HG03520 (cell line): ENCODE data around the gene CEACAM19.
"Not testable (repeated sequence)": the region's sequence is repeated elsewhere in the genome, so short reads cannot be mapped to it uniquely, and the experiment has no call there.

Source experiments
- ATAC-seq: cut with Tn5 transposase; IDR thresholded peaks from one replicate; pipeline ENCODE4 v1.9.1; 2021; ENCODE audit warnings: mild to moderate bottlenecking, moderate library complexity; ENCODE audit not compliant: unreplicated experiment

CEACAM19 gene

DNA sequence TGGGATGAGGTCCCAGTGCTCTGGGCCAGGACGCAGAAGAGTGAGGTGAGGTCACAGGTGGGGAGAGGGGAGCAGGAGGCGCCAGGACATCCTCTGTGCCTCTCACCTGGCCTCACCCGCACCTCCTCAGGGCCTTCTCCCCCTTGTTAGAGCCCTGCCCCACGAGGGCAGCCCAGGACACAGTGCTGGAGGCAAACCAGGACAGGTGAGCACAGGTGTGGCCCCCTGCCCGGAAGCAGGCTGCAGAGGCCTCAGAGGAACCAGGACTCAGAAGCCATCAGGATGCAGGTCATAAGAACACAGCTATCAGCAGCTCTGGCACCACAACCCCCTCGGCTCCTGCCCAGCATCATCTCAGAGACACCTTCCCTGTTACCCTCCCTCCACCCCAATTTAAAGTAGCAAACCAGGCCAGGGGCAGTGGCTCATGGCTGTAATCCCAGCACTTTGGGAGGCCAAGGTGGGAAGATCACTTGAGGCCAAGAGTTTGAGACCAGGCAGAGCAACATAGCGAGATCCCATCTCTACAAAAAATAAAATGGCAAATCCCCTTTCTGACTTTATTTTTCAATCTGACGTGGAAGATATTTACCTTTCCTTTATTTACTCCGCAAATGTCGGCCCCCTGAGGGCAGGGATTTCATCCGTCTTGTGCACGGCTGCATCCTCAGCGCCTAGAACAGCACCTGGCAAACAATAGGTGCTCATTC lies 27.4 kb downstream of the CEACAM19 start, which contains the start of gene CEACAM16:
Gene CEACAM16, plus strand, starts transcription at position 660 of the 710 bp plus-strand sequence. CDS start 2,306 bp downstream, outside the sequence.
- ATAC-seq = no peak

DNA sequence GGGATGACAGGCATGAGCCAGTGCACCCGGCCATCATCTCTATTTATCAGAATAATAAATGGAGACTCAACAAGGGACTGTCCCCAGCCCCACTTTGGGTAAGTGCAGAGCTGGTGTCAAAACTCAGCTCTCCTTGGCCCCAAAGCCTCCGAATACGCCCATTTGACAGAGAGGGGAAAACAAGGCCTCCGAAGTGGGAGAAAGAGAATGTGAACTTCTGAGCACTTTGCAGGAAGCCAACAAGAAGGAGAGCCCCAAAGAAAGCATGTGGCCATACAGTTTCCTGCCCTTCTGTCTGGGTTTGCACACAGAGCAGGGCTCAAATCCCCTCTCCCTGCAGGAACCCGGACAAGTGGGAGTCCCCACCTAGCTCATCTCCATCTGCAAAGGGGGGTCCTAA lies 29.3 kb downstream of the CEACAM19 start:
- ATAC-seq = no peak

DNA sequence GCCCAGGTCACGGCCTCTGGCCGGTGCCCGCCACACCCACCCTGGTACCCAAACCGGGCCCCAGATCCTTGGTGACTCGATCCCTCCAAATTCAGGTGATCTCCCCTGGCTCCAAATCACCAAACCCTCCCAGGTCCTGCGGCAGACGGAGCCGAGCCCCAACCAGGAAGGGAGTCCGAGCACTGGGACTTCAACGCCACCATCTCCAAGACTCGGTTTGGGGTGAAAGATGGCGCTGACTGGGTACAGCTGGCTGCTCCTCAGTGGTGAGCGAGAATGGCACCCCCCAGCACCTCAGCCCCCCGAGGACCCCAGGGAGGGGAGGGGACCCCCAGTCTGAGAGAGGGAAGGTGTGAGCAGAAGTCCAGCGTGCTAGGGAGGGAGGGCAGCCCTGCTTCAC lies 29.9 kb downstream of the CEACAM19 start:
- no peak for ATAC-seq

DNA sequence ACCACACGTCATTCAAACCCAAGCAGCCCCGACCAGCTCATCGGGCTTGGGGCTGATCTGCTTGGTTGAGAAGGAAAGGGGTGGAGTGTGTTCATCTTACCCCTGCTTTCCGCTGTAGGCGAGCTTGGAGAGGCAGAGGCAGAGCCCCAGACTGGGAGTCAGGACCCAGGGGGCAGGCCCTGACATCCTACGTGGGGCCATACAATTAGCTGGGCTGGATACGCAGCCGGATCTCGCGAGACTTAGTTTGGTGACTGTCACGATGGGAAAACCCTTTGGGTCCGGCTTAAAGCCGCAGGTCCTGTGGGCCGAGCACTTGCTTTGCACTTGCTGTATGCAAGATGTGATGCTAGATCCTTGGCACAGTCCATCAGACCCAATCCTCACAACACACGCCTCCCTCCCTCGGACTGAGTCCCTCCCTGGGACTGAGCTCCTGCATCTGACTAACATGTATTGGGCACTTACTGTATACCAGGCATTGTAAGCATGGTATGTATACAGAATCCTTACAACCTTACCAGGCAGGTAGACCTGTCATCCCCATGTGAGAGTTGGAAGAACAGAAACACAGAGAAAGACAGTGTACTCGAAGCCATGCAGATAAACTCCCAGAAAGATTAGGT lies 31.4 kb downstream of the CEACAM19 start:
- no peak for ATAC-seq

DNA sequence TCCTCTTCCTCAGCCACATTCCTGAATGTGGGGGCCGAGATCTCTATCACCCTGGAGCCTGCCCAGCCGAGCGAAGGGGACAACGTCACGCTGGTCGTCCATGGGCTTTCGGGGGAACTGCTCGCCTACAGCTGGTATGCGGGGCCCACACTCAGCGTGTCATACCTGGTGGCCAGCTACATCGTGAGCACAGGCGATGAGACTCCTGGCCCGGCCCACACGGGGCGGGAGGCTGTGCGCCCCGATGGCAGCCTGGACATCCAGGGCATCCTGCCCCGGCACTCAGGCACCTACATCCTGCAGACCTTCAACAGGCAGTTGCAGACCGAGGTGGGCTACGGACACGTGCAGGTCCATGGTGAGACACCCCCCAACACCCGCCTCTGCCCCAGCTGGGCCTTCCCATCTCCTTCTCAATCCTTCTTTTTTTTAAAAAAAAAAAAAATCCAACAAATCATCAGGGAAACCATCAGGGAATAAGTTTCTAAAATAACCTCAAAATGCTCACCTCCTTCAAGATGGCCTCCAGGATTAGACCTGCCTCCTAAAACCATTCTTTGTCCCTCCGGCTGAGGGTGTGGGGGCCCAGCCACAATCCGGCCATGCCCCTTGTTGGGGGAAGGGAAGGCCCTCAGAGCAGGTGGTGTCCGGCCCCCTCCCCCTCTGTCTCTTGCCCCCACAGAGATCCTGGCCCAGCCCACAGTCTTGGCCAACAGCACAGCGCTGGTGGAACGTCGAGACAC lies 32.2 kb downstream of the CEACAM19 start:
- ATAC-seq = no peak

DNA sequence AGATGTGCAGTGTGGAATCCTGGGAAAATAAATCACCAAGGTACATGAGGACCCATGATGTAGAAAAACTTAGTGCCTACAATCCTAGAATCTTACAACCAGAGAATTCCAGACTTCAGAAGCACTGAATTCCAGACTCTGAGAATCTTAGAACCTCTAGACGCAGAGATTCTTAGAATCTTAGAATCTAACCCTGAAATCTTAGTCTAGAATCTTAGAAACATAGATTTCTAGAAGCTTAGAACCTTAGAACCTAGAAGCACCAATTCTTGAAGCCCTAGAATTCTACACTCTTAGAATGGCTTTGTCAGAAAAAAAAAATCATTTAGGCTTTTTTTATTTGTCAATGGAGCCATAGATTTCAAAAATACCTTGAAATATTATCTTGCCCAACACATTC lies 33.7 kb downstream of the CEACAM19 start:
- ATAC-seq = no peak

DNA sequence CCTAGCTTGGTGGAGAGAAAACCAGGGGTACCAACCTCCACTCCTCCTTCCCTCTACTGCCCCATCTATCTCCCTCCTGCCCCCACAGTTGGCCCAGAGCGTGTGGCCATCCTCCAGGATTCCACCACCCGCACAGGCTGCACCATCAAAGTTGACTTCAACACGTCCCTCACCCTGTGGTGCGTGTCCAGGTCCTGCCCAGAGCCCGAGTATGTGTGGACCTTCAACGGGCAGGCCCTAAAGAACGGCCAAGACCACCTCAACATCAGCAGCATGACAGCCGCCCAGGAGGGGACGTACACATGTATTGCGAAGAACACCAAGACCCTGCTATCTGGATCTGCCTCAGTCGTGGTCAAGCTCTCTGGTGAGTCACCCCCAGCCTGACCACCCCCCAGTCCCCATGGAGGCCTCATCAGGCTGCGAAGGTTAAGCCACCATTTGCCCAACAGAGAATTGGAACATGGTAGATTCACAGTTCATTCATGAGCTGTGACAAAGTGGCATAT lies 34.3 kb downstream of the CEACAM19 start:
- no peak for ATAC-seq

DNA sequence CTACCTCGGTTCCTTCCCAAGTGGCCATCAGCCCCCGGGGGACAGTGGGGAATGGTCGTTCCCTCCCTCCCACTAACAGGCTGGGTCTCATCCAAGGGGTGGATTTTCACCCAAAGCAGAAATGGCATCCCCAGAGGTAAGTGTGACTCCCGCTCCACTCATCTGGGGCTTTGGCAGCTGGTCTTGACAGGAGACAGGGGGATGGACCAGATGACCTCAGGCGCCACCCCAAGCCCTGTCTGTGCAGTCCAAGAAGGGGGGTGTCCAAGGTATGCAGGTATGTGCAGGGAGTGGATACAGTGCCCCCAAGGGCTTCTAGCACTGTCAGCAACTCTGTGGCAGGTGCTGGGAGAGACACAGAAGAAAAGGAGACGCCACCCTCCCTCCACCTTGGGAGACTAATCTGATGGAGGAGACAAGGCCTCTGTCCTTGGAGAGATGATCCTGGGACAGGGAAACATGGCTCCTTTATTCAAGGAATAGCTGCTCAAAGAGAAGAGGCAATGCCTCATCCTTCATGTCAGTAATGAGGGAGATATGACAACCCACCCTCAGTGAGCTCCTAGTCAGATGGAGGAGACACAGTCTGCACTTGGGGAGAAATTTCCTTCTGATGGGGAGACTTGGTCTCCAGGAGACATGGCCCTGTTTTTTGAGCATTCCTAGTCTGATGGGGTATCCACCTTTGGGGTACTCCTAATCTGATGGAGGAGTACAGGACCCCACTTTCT lies 35.4 kb downstream of the CEACAM19 start:
- ATAC-seq = no peak

DNA sequence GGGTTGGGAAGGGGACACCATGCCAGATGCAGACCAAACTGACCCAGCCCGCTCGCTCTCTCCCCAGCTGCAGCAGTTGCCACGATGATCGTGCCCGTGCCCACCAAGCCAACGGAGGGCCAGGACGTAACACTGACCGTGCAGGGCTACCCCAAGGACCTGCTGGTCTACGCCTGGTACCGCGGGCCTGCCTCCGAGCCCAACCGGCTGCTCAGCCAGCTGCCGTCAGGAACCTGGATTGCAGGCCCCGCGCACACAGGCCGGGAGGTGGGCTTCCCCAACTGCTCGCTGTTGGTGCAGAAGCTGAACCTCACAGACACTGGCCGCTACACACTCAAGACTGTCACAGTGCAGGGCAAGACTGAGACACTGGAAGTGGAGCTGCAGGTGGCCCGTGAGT lies 36.5 kb downstream of the CEACAM19 start:
- no peak for ATAC-seq

DNA sequence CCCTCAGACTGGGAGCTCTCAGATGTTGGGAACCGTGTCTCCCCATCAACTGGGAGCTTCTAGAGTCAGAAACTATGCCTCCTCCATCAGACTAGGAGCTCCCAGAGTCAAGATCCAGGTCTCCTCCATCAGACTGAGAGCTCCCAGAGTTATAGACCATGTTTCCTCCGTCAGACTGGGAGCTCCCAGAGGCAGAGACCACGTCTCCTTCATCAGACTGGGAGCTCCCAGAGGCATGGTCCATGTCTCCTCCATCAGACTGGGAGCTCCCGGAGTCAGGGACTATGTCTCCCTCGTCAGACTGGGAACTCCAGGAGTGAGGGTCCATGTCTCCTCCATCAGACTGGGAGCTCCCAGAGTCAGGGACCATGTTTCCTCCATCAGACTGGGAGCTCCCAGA lies 37.7 kb downstream of the CEACAM19 start:
- no peak for ATAC-seq

DNA sequence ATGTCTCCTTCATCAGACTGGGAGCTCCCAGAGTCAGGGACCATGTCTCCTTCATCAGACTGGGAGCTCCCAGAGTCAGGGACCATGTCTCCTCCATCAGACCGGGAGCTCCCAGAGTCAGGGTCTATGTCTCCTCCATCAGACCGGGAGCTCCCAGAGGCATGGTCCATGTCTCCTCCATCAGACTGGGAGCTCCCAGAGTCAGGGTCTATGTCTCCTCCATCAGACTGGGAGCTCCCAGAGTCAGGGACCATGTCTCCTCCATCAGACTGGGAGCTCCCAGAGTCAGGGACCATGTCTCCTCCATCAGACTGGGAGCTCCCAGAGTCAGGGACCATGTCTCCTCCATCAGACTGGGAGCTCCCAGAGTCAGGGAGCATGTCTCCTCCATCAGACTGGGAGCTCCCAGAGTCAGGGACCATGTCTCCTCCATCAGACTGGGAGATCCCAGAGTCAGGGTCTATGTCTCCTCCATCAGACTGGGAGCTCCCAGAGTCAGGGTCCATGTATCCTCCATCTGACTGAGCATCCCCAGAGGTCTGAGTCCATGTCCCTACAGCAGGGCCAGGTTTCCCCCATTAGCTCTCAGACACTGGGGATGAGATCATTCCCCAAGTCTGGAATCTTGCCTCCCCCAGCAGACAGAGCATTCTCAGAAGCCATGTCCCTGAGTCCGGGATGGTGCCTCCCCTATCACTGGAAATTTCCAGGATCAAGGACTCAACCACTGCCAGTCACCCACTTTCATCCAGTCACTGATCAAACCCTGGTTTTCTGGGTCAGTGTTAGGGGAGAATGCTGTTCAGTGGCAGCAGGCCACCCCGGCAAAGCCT lies 38.4 kb downstream of the CEACAM19 start:
- ATAC-seq = not testable (repeated sequence)

DNA sequence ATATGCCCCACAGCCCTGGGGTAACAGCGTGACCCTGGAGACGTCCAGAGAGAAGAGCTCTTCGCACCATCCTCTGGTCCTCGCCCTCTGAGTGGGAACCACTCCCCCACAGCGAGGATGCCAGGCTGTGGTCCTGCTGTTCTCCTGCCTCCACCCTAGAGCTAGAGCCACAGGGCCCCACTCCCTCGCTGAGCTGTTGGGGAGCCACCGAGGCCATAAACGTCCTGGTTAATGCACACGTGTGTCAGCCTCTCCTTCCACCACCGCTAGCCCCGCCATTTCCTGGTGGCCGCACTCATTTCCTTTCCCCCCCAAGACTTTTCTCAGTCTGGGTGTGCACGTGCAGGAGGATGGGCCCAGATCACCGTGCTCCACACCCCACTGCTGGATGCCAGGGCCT lies 39.2 kb downstream of the CEACAM19 start:
- ATAC-seq = no peak

DNA sequence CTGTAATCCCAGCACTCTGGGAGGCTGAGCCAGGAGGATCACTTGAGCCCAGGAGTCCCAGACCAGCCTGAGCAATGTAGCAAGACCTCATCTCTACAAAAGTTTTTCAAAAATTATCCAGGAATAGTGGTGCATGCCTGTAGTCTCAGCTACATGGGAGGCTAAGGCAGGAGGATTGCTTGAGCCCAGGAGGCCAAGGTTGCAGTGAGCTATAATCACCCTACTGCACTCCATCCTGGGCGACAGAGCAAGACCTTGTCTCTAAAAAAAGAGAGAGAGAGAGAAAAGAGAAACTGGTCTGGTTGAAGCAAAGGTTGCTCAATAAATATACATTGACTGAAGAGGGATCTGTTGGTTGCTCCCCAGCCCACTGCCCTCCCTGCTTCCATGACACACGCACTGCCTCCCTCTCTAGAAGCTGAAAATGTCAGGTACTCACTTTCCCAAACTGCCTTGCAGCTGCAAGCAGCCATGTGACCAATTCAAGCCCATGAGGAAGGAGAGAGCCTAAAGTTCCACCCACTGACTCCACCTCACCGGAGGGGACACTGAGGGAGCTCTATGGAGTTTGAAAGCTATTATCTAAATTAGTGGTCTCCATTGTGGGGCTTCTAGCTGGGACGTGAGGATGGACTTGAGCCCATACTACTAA lies 41.7 kb downstream of the CEACAM19 start:
- no peak for ATAC-seq

DNA sequence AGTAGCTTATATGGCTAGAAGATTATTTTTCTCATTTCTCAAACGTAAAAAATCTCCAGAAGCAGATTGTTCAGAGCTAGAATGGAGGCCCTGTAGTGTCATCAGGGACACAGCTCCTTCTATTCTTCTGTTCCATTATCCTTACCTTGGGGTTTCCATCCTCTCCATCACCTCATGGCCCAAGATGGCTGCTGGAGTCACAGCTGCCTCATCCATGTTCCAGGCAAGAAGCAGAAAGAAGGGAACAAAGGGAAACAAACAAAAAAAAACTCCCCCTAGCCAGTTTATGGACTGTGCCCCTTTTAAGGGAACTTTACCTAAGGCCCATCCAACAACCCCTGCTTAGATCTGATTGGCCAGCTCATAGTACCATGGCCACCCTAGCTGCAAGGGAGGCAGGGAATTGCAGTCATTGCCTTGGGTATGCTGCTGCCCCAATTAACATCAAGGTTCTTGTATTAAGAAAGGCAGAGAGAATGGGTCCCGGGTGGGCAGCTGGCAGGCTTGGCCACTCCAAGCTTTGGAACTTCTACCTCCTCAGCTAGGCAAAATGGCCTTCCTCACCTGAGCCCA lies 43.4 kb downstream of the CEACAM19 start:
- no peak for ATAC-seq

DNA sequence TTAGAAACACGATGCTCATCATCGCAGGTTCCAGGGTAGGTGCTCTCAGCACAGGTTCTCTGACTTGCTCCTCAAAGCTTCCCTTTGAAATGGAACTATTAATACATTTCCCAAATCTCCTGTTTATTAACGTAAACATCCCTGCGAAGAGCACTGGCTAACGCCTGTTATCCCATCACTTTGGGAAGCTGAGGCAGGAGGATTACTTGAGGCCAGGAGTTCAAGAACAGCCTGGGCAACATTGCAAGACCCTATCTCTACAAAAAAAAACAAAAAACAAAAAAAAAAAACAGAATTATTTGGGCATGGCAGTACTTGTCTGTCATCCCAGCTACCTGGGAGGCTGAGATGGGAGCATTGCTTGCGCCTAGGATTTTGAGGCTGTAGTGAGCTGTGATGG lies 46.3 kb downstream of the CEACAM19 start:
- no peak for ATAC-seq

DNA sequence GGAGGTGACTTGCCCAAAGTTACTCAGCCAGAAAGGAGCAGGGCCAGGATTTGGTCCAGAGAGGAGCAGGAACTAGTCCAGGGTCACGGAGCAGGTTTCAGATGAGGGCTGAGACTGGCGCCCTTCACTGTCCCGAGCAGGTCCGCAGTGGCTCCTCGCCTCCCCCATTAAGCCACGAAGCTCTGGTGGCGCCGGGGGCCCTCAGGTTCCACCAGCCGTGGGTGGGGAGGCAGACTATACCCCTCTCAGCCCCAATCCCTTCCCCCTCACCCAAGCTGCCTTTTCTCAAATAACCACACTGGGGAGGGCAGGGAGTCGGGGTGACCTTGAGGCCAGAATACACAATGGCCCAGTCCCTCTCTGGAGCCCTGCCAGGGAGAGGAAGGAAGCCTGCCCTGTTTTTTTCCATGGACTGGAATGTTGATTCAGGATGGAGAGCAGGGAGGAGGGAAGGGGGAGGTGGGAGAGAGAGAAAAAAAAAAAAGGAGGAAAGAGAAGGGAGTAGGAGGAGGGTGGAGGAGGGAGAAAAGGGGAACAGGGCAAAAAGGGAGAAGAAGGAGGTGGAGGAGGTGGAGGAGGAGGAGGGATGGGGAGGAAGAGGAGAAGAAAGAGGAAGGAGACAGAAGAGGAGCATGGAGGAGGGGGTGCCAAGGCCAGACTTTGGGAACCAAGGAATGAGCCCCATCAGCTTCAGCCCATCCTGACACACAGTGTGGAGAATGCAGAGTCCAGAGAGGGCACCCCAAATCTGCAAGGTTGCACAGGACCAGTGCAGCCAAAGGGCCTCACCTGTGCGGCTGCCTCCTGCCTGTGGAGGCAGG lies 47.4 kb downstream of the CEACAM19 start:
- no peak for ATAC-seq

DNA sequence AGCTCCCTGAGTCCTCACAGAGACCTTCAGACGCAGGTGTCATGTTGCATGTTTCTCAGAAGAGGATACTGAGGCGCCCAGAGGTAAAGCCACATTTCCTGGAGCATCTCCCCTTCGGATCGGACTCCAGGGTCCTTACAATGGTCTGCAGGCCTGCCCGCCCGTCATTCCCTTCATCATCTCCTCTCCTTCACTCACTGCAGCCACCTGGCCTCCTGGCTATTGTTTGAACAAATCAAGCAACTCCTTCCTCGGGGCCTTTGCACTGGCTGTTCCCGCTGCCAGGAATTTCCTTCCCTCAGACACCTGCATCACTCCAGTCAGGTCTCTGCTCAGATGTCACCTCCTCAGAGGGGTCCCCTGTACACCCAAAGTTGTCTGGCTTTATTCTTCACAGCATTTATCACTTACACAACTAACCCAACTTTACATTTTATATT lies 48.0 kb downstream of the CEACAM19 start:
- ATAC-seq = no peak

DNA sequence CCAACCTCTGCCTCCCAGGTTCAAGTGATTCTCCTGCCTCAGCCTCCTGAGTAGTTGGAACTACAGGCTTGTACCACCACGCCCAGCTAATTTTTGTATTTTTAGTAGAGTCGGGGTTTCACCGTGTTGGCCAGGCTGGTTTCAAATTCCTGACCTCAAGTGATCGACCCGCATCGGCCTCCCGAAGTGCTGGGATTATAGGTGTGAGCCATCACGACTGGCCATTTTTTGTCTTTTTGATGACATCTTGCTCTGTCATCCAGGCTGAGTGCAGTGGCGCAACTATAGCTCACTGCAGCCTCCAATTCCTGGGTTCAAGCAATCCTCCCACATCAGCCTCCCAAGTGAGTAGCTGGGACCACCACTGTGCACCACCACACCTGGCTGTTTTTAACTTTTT lies 49.1 kb downstream of the CEACAM19 start:
- ATAC-seq = not testable (repeated sequence)
